Measurements from ENCODE around the gene DNAH17.

Gene DNAH17

DNA sequence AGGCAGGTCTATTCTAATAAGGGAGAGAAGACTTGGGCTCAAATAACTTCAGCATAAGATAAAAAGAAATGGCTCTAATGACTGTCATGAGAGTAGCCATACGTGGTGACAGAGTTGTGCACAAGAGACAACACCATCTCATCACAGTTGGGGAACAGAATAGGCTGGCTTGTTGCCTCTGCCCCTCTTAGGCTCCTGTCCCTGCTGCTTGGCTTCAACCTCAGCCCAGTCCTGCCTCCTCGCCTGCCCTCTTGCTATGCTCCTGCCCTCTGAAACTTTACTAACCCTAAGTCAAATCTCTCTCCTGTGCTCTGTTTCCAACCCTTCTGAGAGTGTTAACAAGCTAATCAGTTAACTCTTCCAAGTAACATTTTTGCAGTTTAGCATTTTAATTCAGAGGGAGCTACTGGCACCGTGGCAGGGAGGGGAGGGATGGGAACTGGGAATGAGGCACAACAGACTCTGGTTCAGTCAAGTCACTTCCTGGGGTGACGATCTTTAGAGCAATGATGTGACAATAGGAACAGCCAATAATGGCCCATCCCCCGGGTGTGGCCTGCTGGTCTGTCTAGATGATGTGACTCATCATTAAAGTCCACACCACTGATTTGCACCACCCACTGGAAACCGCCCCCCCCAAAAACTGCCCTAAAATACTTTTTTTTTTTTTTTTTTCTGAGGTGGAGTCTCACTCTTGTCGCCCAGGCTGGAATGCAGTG lies 35.5 kb downstream of the DNAH17 start:
- DNase-seq = no peak

DNA sequence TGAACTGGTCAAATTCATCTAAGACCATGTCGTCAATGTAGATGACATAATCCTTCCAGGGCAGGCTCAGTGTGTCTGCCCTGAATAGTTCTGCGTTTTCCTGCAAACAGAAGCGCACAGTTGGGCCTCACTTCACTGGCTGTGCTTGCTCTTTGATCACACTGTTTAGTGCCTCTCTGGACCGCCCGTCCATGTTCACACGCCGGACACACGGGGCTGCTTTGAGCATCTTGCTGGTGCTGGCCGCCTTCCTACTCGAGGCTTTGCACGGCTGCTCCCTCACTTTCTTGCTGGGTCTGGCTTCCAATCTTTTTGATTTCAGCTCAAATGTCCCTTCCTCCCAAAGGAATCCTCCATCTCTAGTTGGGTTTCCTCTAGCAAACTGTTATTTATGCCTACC lies 37.4 kb downstream of the DNAH17 start:
- no peak for DNase-seq

GRCh38 chr17:78538033-78538776 lies 39.0 kb downstream of the DNAH17 start:
- no peak for DNase-seq

DNA sequence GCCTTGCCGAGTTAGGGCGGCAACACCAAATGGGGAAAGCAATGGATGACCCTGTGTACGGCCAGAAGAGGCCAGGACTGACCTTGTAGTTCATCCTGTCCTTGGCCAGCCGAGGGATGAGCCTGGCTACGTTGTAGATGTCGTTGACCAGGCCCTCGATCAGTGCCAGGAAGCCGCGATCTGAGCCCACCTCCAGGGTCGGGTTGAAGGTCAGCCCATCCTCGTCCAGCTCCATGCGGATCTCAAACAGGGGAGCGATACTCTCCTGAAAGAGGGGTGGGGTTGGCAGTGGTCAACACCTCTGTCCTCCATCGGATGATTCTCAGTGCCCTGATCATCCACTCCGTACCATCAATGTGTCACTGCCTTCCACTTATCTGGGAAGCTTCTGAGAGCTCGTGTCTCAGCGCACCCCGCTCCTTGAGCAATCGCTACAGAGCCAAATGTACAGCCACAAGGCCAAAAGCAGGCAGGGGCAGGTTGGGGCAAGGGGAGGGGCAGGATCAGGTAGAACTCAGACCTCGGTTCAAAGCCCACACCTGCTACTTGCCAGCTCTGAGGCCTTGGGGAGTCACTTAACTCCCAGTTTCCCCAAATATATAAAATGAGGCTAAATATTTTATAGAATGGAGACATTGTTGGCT lies 39.9 kb downstream of the DNAH17 start:
- no peak for DNase-seq

GRCh38 chr17:78535273-78536197 lies 41.7 kb downstream of the DNAH17 start:
- DNase-seq = no peak

- no peak for DNase-seq
Observed at GRCh38 chr17:78534492-78535272, 42.5 kb downstream of the DNAH17 start.

DNA sequence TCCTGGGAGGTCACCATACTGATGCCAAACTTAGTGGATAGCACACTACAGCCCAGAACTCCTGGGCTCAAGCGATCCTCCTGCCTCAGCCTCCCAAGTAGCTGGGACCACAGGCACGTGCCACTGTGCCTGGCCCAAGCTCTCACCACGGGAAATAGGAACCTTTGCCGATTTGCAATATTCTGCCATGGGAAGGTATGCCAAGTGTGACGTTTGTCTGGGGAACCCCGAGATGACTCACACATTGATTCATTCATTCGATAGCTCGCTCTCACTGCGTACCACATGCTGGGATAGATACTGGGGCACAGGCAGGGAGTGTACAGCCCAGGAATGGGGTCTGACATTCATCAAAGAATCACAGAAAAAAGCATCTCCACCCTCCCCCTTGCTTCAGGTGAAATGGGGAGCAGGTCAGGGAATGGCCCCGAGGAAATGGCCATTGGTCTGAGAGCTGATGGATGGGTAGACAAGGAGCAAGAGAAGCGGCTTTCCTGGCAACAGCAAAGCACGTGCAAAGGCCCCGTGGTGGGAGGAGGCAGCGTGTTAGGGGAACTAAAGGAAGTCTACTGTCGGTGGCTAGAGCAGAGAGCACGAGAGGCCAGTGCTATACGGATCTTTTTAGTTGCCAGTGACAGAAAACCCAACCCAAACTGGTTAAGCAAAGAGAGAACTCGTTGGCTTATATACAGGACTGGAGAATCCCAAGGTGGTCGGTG lies 44.1 kb downstream of the DNAH17 start:
- no peak for DNase-seq

- no peak for DNase-seq
Observed at GRCh38 chr17:78532311-78532710, 44.9 kb downstream of the DNAH17 start.

DNA sequence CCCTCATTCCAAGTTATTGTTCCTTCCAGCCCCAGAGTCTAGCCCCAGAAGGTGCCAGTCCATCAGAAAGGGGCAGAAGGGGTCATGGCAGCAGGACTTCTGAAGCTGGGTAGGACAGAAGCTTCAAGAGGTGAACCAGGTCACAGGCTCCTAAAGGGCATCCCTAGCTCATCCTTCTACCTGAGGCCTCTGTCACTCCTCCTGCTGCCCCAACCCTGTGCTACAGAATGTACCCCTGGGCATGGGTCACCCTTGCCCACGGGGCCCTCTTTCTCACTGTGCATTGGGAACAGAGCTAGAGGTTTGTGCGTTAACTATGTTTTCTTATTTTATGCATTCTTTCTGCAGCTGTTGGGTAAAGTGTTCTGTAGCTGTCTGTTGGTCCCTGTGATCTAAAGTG lies 46.5 kb downstream of the DNAH17 start:
- DNase-seq = no peak

DNA sequence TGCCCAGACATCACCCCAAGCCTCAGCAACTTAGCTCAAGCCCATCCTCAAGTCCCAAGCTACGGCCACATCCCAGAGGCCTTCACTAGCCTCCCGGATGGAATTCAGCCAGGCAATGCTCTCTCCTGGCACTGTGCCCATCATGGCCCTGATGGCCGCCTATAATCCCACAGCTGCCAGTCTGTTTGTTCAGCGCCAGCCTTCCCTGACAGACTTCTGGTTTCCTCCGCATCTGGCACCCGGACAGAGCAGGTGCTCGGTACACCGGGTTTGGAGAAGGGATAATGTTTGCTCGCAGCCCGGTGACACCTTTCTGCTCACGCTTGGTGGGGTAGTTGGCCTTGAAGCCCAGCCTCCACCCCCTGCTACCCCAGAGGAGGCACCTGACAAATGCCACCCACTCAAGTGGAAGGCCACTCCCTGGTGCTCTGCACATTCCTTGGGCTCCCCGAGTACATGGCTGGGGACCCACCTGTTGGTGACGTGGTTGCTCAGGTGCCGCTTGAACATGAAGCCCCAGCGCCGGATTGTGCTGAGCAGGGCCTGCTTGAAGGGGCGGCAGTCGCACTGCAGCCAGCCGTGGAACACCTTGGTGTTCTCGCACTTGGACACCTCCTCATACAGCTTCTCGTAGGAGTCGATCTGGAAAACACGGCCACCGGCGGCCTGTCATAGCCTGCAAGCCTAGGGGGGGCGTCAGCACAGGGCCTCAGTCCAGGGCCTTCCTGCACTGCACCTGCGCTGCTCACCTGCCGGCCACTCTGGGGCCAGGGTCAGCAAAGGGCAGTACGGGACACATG lies 47.1 kb downstream of the DNAH17 start:
- DNase-seq = peak; percentile 46 to 85

DNA sequence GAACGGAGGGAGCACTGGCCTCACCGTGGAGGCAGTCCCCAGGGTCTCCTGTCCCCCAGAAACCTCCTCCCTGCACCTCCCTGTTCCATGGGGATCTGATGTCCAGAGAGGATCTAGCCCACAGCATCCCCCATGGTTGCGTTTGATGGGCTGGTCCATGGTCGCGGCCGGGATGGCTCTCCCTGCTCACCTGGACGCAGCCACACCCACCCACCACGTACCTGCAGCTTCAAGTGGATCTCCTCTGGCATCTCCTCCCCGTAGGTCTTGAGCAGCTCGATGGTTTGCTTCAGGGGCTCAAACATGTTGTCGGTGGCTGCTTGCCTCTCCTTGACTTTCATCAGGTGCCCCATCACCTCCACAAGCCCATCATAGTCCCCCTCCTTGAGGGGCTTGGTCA lies 47.9 kb downstream of the DNAH17 start:
- no peak for DNase-seq

- DNase-seq = no peak
Observed at GRCh38 chr17:78528541-78528940, 48.7 kb downstream of the DNAH17 start.

DNA sequence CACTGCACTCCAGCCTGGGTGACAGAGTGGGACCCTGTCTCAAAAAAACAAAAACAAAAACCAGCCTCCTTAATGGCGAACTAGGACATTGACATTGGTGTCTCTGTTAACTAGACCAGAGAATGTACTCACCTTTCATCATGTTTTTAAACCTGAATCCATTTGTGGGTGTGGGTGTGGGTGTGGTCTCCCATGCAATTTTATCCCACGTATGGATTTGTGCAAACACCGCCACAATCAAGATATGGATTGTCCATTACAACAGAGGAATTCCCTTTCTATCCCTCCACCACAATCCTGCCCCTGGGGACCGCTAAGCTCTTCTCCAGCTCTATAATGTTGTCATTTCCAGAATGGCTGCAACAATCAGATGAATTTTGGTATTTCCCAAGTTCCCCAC lies 49.9 kb downstream of the DNAH17 start:
- no peak for DNase-seq

DNA sequence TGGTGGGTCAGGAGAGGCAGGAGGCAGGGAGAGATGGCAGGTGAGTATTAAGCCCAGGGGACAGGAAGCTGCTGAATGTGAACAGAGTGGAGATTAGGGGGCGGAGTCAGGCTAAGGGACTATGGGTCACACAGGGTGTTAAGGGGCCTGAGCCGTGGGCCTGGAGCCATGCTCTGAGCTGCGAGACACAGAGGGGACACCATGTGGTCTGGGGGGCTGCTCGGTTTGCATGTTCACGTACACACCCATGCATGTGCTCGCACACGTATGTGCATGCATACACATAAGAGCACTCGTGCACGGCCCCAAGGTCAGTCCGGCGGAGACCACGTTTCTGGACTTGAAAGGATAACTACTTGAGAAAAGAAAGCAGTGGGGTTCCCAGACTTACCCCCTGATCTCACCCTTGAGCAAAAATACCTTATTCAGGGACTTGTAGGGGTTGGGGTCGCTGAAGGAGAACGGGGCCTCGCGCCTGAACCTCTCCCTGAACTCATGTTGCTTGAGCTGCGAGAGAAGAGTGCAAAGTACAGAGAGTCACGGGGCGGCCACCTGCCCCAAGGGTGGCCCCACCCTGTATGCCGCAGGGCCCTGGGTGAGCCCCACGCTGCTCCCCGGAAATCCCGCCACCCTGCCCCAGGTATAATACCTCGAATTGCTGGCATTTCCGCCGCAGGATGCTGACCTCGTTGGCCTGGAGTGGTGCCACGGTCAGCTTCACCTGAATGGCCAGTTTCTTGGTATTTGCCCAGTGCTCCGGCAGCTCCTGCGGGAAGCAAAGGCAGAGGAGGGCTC lies 50.8 kb downstream of the DNAH17 start:
- no peak for DNase-seq

- no peak for DNase-seq
Observed at GRCh38 chr17:78525511-78526160, 51.6 kb downstream of the DNAH17 start.

- no peak for DNase-seq
Observed at GRCh38 chr17:78524870-78525510, 52.2 kb downstream of the DNAH17 start.

GRCh38 chr17:78523934-78524655 lies 53.1 kb downstream of the DNAH17 start:
- no peak for DNase-seq
